A673 (cell line): ENCODE measurements around the gene USP1. TPM values are rescaled to one million over a fixed set of nuclear protein-coding genes. Genes with fewer than 3 reads are reported as not detected.

Source experiments
- BruUV-seq: library from RNA; stranded (reverse); fragments of 400-500 nt; replicated peaks from 2 replicates; lab custom pipeline; 2021; lab: Mats Ljungman, UMichigan
- CTCF ChIA-PET: fragments of 300-600 bp; sonication (Branson Sonifier 250); formaldehyde crosslinking; loops from one replicate; lab custom pipeline; 2022; ENCODE audit warnings: antibody characterized with exemption; lab: Charles Lee
- POLR2A ChIA-PET: fragments of 300-600 bp; sonication (Branson Sonifier 250); formaldehyde crosslinking; loops from one replicate; lab custom pipeline; 2022; ENCODE audit warnings: antibody characterized with exemption; ENCODE audit not compliant: low non-redundant PET; lab: Charles Lee
- DNase-seq: peaks from one replicate; pipeline ENCODE4 v3.0.0-alpha.2; 2015; ENCODE audit warnings: low spot score
- H3K27ac ChIP-seq: fragments of 200-600 bp; sonication (generic); 2 replicates; pipeline ENCODE4 v1.5.1; 2016; ENCODE audit warnings: mixed run types, low read depth, mild to moderate bottlenecking, mixed read lengths, antibody characterized with exemption, low read length; ENCODE audit not compliant: poor library complexity, severe bottlenecking
- H3K27me3 ChIP-seq: fragments of 200-600 bp; sonication (generic); replicated peaks from 2 replicates; pipeline ENCODE4 v1.6.1; 2017; ENCODE audit warnings: mixed run types, low read depth, mild to moderate bottlenecking, mixed read lengths, antibody characterized with exemption, low read length; ENCODE audit not compliant: insufficient read depth, poor library complexity
- H3K36me3 ChIP-seq: fragments of 200-600 bp; sonication (generic); 2 replicates; pipeline ENCODE4 v1.6.1; 2016; ENCODE audit warnings: mixed run types, mild to moderate bottlenecking, mixed read lengths, antibody characterized with exemption, low read length; ENCODE audit not compliant: insufficient read depth, poor library complexity, severe bottlenecking
- H3K4me1 ChIP-seq: fragments of 200-600 bp; sonication (generic); 2 replicates; pipeline ENCODE4 v1.6.1; 2017; ENCODE audit warnings: mixed run types, mild to moderate bottlenecking, mixed read lengths, antibody characterized with exemption, low read length; ENCODE audit not compliant: insufficient read depth, poor library complexity, severe bottlenecking
- H3K4me3 ChIP-seq: fragments of 200-600 bp; sonication (generic); 2 replicates; pipeline ENCODE4 v1.5.1; 2016; ENCODE audit warnings: low read depth, mixed run types, mild to moderate bottlenecking, mixed read lengths, low read length; ENCODE audit not compliant: poor library complexity, severe bottlenecking
- H3K9me3 ChIP-seq: fragments of 200-600 bp; sonication (generic); 2 replicates; pipeline ENCODE4 v1.6.1; 2016; ENCODE audit warnings: mixed run types, low read depth, mild to moderate bottlenecking, mixed read lengths, antibody characterized with exemption, low read length; ENCODE audit not compliant: poor library complexity, severe bottlenecking
- CTCF ChIP-seq: fragments of 300-800, 200-600 bp; sonication (generic); conservative IDR thresholded peaks from 2 replicates; pipeline ENCODE4 v1.5.1; 2017; ENCODE audit warnings: low read depth, mild to moderate bottlenecking, antibody characterized with exemption, low read length, moderate library complexity, mixed read lengths
- EZH2 ChIP-seq: fragments of 200-600 bp; sonication (generic); IDR thresholded peaks from 2 replicates; pipeline ENCODE4 v1.6.1; 2017; ENCODE audit warnings: borderline replicate concordance, low read depth, mild to moderate bottlenecking, mixed read lengths, antibody characterized with exemption, low read length; ENCODE audit not compliant: poor library complexity, severe bottlenecking
- intact Hi-C: fragments of 100-400 bp; cut with micrococcal nuclease; formaldehyde crosslinking; loops from one replicate; pipeline ENCODE4 v1.10.0; 2022; ENCODE audit not compliant: unreplicated experiment
- total RNA-seq: library from RNA; stranded (reverse); gene quantifications from 2 replicates; pipeline ENCODE4 v1.2.3, GENCODE V29; 2021

The USP1 gene
- total RNA-seq, 1 experiment from 2014 or later: 90.0 TPM

GRCh38 chr1:62438163-62438562 is 1.3 kb downstream of the USP1 start:
- Histone ChIP-seq H3K27me3 (no peaks in the 10 kb centered on the region), H3K4me1 (peaks cover 26% of the 10 kb centered on the region), H3K9me3 (no peaks in the 10 kb centered on the region), H3K36me3 (peaks cover 29% of the 10 kb centered on the region), H3K27ac (peak overlapping the region; percentile 100), H3K4me3 (peak overlapping the region; percentile 93)
- intact Hi-C loops: loop anchor here (10.0 kb wide), 1 partner anchor 483 kb away; no protein-coding TSS in a partner anchor
- ChIA-PET POLR2A (no interaction called here), CTCF (no interaction called here)
- TF ChIP-seq CTCF: no peak
- no peak for TF ChIP-seq EZH2
- DNase-seq: peak; percentile 23
- TSS peak; percentile 28 for BruUV-seq

GRCh38 chr1:62439652-62440371 is 3.0 kb downstream of the USP1 start:
- H3K9me3 ChIP-seq: no peaks in the 10 kb centered on the region
- peak overlapping the region; percentile 93 for H3K4me3 ChIP-seq
- H3K27me3 ChIP-seq: no peaks in the 10 kb centered on the region
- peak overlapping the region; percentile 61 for H3K27ac ChIP-seq
- no TSS peak for BruUV-seq
- H3K4me1 ChIP-seq: peaks cover 26% of the 10 kb centered on the region
- peaks cover 46% of the 10 kb centered on the region for H3K36me3 ChIP-seq
- ChIA-PET CTCF (no interaction called here), POLR2A (no interaction called here)
- no peak for TF ChIP-seq EZH2
- TF ChIP-seq CTCF: no peak
- intact Hi-C loops: loop anchor here (10.0 kb wide), 1 partner anchor 485 kb away; no protein-coding TSS in a partner anchor
- peak; percentile 35 for DNase-seq

GRCh38 chr1:62444701-62445100 is 7.9 kb downstream of the USP1 start:
- Histone ChIP-seq H3K9me3 (no peaks in the 10 kb centered on the region), H3K27me3 (no peaks in the 10 kb centered on the region), H3K36me3 (peaks cover 94% of the 10 kb centered on the region), H3K4me3 (no peak overlapping the region), H3K4me1 (peaks cover 14% of the 10 kb centered on the region), H3K27ac (no peak overlapping the region)
- BruUV-seq: no TSS peak
- TF ChIP-seq EZH2 (no peak), CTCF (no peak)
- CTCF ChIA-PET: no interaction called here
- intact Hi-C loops: no loop called here
- POLR2A ChIA-PET: no interaction called here
- DNase-seq: no peak
